ENCODE results near the gene MXD1. TPM values are rescaled to one million over a fixed set of nuclear protein-coding genes. Genes with fewer than 3 reads are reported as not detected.
"Not testable (repeated sequence)": the region's sequence is repeated elsewhere in the genome, so short reads cannot be mapped to it uniquely, and the experiment has no call there.

Gene MXD1
- total RNA-seq, 1 experiment from 2014 or later, result 13.3 TPM

DNA sequence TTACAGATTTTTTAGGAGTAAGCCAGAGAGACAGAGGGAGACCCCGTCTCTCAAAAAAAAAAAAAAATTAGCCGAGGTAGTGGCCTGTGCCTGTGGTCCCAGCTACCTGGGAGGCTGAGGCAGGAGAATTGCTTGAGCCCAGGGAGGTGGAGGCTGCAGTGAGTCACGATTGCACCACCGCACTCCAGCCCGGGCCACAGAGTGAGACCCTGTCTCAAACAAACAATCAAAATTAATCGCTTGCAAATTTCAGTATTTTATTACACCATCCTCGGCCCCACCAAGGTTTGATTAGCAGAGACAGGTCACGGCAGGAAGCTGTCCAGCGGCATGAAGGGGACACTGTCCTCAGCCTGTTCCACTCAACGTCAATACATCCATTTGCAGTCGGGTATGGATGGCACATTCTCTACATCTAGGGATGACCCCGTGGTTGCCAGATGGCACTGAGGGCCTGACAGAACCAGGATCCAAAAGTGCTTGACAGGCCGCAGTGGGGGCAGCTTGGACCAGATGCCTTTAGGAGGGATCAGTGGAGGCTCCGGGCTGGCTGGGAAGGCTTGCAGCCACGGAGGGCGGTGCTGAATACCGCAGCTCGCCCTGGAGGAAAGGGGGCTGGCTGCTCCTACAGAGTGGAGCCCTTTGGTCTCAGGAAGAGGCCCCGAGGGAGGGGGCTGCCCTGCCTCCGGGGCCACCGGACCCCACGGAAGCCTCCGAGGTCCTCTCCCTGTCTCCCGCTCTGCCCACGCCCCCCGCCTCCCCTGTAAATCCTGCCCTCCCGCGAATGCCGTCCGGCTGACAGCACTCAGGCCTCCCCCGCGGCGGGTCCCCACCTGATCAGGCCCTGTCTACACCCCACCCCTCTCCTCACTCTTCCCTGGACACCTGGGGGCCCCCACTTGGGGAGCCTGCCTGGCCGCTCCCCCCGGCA, 33.4 kb downstream of the MXD1 start:
- Mint-ChIP-seq H3K4me3 (ENCODE audit: low read depth, unreplicated experiment) (no peak overlapping the region), H3K27me3 (ENCODE audit: unreplicated experiment) (no peaks in the 10 kb centered on the region), H3K4me1 (ENCODE audit: low read depth, unreplicated experiment) (peaks cover 28% of the 10 kb centered on the region), H3K36me3 (ENCODE audit: insufficient read depth, unreplicated experiment) (peaks cover 6% of the 10 kb centered on the region), H3K27ac (ENCODE audit: unreplicated experiment) (no peak overlapping the region), H3K9me3 (ENCODE audit: low read depth, unreplicated experiment) (no peaks in the 10 kb centered on the region)
- TF ChIP-seq, protein P1, sequence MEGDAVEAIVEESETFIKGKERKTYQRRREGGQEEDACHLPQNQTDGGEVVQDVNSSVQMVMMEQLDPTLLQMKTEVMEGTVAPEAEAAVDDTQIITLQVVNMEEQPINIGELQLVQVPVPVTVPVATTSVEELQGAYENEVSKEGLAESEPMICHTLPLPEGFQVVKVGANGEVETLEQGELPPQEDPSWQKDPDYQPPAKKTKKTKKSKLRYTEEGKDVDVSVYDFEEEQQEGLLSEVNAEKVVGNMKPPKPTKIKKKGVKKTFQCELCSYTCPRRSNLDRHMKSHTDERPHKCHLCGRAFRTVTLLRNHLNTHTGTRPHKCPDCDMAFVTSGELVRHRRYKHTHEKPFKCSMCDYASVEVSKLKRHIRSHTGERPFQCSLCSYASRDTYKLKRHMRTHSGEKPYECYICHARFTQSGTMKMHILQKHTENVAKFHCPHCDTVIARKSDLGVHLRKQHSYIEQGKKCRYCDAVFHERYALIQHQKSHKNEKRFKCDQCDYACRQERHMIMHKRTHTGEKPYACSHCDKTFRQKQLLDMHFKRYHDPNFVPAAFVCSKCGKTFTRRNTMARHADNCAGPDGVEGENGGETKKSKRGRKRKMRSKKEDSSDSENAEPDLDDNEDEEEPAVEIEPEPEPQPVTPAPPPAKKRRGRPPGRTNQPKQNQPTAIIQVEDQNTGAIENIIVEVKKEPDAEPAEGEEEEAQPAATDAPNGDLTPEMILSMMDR (IDR thresholded peaks at IDR 0.05; ENCODE audit: unreplicated experiment), result no peak
- intact Hi-C loops (cut with micrococcal nuclease; ENCODE audit: unreplicated experiment), result no loop called here
- no TSS peak for BruUV-seq (replicated peaks)
- no peak for DNase-seq
- CTCF ChIA-PET, result interaction anchor here (0.5 kb wide), 1 partner anchor 317 kb away, joined by 4 read pairs; no protein-coding TSS in a partner anchor

DNA sequence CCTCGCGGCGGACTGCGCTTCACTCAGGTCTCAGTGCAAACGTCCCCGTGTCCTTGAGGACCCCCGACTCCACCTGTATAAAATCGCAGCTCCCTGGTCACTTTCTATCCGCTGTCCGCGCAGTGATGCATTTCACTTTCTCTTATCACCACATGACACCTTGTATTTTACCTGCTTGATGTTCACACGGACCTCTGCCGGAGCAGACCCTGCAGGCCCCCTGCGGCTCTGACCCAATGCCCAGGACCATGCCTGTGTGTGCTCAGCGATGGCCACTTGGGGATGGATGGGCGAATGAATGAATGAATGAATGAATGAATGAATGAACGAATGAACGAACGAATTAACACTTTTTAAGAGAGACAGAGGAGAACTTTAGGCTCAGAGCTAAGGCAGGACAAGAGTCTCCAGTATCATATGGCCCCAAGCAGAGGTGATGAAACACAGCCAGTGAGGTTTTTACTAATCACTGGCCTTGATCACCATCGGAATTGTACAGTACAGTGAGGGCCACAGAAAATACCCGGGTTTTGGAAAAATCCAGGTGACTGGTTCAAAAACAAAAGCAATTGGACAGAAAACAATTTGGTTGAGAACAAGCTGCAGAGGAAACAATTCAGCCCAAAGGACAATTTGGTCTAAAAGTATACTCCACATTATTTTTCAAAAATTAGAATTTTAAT, 34.2 kb downstream of the MXD1 start:
- no peaks in the 10 kb centered on the region for H3K9me3 Mint-ChIP-seq (ENCODE audit: low read depth, unreplicated experiment)
- DNase-seq, result no peak
- CTCF ChIA-PET, result no interaction called here
- peaks cover 4% of the 10 kb centered on the region for H3K36me3 Mint-ChIP-seq (ENCODE audit: insufficient read depth, unreplicated experiment)
- intact Hi-C loops (cut with micrococcal nuclease; ENCODE audit: unreplicated experiment), result no loop called here
- no peaks in the 10 kb centered on the region for H3K27me3 Mint-ChIP-seq (ENCODE audit: unreplicated experiment)
- H3K4me3 Mint-ChIP-seq (ENCODE audit: low read depth, unreplicated experiment), result no peak overlapping the region
- H3K4me1 Mint-ChIP-seq (ENCODE audit: low read depth, unreplicated experiment), result peaks cover 28% of the 10 kb centered on the region
- H3K27ac Mint-ChIP-seq (ENCODE audit: unreplicated experiment), result no peak overlapping the region
- no TSS peak for BruUV-seq (replicated peaks)
- TF ChIP-seq, protein P1 (IDR thresholded peaks at IDR 0.05; ENCODE audit: unreplicated experiment), result no peak

DNA sequence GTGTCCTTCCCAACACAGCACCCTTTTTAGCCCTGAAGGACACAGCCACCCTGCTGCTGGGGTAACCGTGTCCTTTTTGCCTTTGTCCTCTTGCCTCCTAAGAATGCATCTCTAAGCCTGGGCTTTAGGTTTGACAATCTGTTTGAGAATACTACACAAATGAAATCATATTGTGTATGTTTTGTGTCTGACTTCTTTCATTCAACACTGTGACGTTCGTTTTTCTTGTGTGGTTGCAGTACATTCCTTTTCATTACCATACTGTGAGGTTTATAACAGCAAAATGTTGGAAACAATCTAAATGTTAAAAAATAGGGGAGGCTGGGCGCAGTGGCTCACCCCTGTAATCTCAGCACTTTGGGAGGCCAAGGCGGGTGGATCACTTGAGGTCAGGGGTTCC, 35.3 kb downstream of the MXD1 start:
- TF ChIP-seq, protein P1 (IDR thresholded peaks at IDR 0.05; ENCODE audit: unreplicated experiment), result no peak
- Mint-ChIP-seq H3K4me1 (ENCODE audit: low read depth, unreplicated experiment) (peaks cover 38% of the 10 kb centered on the region), H3K36me3 (ENCODE audit: insufficient read depth, unreplicated experiment) (no peaks in the 10 kb centered on the region), H3K27me3 (ENCODE audit: unreplicated experiment) (peaks cover 4% of the 10 kb centered on the region), H3K9me3 (ENCODE audit: low read depth, unreplicated experiment) (no peaks in the 10 kb centered on the region), H3K4me3 (ENCODE audit: low read depth, unreplicated experiment) (no peak overlapping the region), H3K27ac (ENCODE audit: unreplicated experiment) (no peak overlapping the region)
- DNase-seq, result no peak
- CTCF ChIA-PET, result no interaction called here
- no TSS peak for BruUV-seq (replicated peaks)
- intact Hi-C loops (cut with micrococcal nuclease; ENCODE audit: unreplicated experiment), result no loop called here

DNA sequence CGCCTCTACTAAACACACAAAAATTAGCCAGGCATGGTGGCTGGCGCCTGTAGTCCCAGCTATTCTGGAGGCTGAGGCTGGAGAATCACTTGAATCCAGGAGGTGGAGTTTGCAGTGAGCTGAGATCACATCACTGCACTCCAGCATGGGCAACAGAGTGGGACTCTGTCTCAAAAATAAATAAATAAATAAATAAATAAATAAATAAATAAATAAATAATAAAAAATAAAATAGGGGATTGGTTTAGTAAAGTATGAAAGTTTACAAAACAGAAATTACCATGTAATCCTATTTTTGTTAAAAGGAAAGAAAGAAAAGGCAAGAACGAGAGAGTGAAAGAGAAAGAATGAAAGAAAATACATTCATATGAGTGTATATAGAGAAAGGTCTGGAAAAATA, 35.8 kb downstream of the MXD1 start:
- H3K9me3 Mint-ChIP-seq (ENCODE audit: low read depth, unreplicated experiment); BruUV-seq (replicated peaks); intact Hi-C loops (cut with micrococcal nuclease; ENCODE audit: unreplicated experiment); H3K4me3 Mint-ChIP-seq (ENCODE audit: low read depth, unreplicated experiment); H3K27me3 Mint-ChIP-seq (ENCODE audit: unreplicated experiment); H3K27ac Mint-ChIP-seq (ENCODE audit: unreplicated experiment); H3K36me3 Mint-ChIP-seq (ENCODE audit: insufficient read depth, unreplicated experiment); DNase-seq: not testable (repeated sequence)
- CTCF ChIA-PET, result interaction anchor here (0.6 kb wide), 1 partner anchor 30 kb away, joined by 3 read pairs; no protein-coding TSS in a partner anchor
- H3K4me1 Mint-ChIP-seq (ENCODE audit: low read depth, unreplicated experiment), result peaks cover 34% of the 10 kb centered on the region

Data from Calu3 (cell line).